EL (cell line): Measurements from ENCODE around the gene DLG2.

Source experiments
- DNase-seq: peaks from one replicate; pipeline ENCODE4 v3.0.0-alpha.2; 2016

Gene DLG2

DNA sequence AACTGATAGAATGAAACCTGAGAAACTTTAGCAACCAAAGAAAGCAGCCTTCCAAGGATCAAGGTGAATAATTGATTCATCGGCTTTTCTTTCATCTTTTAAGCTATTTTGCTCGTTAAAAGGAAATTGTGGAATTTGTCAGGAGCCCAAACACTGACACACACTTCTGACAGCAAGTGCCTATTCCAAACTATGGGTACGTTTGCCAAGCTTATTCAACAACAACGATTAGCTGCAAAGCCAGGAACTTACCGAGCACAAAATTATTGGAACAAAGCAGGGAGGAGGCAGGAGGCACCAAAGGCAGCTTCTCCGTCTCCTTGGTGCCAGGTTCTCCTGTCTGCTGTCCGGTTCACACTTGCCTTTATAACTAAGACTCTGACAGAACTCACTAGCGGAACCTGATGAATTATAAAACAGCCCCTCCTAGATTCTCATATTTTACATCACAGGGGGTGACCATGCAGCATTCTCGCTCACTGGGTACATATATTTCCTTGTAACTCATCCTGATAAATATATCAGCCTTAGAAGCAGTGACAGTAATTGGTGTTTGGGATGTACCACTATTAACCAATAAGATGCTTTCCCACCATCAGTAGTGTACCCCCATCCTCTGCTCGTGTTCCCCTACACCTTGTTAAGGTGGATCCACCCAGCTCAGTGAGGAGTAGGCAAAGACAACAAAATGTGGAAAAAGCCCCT, 1945.1 kb downstream of the DLG2 start:
- no peak for DNase-seq

DNA sequence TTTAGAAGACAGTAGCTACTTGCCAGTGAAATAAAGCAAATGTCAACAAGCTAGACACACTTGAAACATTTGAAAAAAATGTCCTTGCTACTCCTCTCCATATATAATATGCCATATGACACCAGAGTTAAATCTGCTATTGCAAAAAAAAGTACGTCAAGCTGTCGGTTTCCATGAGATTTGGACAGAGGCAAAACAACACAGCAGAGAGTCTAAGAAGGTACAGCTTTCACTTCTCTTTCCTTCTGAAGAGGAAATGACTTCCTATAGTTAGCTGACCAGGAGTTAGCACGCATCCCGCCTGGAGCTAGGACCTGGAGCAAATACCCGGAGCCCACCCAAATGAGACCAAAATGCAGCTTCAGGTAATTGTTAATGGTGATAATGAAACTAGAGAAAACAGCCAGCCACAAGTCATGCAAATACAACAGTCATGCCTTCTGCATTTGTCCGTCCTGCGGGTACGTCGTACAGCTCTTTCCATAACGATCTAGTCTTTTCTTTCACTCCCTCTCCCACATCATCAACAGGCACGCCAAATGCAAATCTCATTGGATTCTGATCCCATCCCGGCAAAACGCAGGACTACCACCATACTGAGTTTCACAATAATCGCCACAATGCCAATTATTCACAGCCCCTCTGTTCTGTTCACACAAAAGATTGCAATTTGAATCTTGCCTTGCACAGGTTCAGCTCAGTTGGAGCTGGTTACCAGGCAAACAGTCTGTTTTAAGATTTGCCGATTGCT, 1945.9 kb downstream of the DLG2 start:
- DNase-seq, result no peak

- no peak for DNase-seq
These were observed 1946.8 kb downstream of the DLG2 start for GRCh38 chr11:83680321-83680720.

DNA sequence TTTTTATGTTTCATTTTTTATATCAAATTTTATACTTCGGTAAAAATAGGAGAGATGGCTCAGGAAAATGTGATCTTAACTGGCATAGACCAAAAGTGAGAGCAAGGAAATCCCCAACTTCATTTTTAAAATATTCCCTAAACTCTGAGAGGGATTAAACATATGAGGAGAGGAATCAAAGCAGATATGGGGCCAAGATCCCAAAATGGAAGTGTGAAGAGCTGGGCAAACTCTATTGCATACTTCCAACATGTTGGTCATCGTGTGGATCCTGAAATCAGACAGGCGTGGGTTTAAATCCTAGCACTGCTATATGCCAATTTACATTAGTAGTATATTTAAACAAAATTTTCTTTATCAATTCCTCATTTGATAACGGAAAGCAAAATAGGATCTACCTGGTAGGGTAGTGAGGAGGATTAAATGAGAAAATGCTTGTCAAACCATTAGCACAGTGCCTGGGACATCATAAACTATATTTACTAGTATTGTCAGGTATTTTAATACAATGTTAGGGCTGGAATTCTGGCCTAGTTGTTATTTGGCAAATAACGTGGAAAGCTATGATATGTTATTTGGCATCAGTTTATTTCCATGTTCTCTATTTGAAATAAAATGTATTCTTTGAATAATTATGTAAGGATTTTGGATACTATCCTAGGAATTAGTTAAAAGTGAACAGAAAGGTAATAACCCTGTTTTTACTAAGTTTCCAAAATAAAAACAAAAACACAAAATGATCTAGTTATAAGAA, 1948.1 kb downstream of the DLG2 start:
- DNase-seq, result no peak

DNA sequence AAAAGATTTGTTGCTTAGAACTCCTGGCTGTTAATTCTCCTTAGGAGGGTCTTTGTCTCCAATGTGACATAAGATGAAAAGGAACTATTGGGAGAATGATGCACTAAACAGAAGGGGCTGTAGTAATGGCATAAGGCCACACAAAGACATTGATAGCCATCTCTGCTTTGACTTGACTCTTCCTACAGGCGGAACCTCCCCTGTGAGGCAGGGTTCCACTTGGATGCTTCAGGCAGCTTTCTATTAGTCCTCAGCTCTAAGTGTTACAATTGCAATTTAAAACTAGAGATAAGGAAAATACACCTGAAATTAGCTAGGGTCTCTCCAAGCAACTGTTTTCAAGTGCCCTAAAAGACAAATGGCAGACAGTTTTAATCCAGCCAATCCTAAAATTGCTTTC, 1949.4 kb downstream of the DLG2 start:
- DNase-seq, result no peak

GRCh38 chr11:83676056-83676601, 1951.0 kb downstream of the DLG2 start:
- no peak for DNase-seq

DNA sequence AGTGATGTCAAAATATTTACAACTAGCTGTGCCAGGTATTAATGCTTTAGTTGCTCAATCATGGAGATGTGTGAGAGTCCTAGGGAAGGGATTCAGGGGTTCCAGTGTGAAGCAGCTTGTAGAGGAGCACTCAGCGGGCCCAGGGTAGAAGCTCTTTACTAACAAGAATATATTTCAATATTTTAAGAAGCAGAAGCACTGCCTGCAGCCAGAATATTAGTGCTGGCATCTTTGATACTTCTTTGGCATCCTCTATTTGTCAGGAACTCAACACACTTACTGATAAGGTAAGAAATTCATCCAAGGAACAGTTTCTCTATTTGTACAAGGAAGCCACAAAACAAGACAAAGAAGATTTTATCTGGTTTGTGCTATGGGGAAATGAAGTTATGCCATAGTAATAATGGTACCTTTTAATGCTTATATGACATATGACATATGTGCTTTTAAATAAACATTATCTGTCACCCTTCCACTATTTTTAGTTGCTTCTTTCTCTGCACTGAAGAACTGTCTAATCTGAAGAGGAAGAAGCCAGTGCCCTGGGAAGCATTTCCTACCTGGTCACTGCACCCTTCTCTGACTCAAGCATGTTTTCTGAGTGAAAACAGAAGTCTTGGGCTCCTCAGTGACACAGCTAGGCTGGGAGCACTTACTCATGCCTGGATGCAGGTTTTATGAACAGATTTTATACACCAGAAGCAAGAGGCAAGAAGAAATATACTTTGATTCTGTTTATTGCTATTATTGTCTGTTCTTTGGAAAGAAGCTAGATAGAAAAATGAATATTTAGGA, 1952.8 kb downstream of the DLG2 start:
- no peak for DNase-seq

DNA sequence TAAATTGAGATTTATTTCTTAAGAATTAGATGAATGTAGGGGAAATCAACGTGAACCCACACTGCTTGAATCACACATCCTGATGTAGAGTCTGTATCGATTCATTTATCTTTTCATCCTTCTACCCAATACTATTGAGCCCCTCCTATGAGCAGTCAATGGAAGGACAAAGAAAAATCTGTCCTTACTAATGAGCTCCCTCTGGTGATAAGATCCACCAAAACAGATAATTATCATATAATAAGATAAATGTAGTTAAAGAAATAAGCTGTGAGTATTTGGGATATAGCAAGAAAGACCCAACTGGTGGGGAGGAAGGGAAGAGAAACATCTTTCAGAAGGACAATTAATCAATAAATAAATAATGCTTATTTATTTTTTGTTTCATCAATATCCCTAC, 1955.9 kb downstream of the DLG2 start:
- DNase-seq, result no peak

DNA sequence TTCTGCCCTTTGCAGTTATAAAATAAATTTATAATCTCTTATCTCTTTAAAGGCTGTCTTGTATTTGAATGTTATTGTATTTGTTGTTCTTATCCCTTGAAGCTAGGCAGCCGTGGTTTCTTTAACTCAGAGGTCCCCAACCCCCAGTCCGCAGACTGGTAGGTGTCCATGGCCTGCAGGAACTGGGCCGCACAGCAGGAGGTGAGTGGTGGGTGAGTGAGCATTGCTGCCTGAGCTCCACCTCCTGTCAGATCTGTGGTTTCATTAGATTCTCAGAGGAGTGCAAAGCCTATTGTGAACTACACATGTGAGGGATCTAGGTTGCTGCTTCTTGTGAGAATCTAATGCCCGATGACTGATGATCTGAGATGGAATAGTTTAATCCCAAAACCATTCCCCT, 1961.0 kb downstream of the DLG2 start:
- no peak for DNase-seq

DNA sequence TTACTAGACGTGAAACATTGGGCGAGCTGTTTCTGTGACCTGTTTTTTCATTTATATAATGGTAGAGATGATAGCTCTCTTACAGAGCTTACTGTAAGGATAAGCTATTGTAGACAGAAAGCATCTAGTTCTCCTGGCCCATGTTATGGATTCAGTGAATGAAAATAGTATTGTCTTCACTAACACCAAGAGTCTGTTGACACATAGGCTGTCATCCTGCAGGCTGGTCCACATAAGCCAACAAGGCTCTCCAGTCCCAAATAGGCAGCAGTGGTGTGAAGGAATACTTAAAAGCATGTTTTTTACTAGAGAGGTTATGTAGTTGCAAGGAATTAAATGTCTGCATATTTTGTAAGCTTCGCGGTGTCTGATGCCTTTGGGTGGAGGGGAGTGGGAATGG, 1963.2 kb downstream of the DLG2 start:
- no peak for DNase-seq

DNA sequence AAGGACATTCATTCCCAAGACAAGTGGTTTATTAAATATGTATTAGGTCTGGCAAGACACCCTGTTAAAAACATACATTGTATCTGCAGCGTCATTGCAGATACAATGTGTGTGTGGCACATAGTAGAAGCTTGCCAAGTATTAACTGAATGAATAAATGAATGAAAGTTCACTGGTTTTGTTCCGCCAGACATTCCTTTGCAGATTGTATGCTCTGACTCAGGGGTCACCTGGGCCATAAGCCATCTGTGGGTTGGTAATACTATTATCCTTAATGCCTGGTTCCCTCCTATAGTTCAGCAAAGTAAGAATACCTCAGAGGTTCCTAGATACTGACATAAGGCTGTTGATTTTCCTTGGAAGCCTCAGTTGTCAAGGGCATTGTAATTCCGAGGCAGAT, 1963.7 kb downstream of the DLG2 start:
- no peak for DNase-seq

DNA sequence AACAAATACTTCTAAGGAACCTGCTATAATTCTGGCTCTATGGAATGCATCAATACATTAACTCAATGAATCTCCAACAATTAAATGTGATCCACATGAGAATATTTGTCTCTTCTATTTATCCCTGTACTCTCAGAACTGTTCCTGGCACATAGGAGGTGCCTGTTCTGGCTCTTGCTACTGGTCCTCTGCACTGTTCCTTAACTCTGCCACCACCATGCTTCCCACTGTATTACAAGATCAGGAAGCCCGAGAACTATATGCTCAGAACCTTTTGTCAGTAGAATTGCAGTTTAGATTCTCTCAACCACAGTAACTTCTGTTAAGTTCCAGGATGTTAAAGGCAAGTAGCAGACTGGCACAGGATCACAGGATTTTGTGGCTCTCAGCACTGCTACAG, 1964.7 kb downstream of the DLG2 start:
- DNase-seq, result no peak

GRCh38 chr11:83661491-83662350, 1965.4 kb downstream of the DLG2 start:
- no peak for DNase-seq

- no peak for DNase-seq
These were observed 1967.7 kb downstream of the DLG2 start for GRCh38 chr11:83659466-83659865.

DNA sequence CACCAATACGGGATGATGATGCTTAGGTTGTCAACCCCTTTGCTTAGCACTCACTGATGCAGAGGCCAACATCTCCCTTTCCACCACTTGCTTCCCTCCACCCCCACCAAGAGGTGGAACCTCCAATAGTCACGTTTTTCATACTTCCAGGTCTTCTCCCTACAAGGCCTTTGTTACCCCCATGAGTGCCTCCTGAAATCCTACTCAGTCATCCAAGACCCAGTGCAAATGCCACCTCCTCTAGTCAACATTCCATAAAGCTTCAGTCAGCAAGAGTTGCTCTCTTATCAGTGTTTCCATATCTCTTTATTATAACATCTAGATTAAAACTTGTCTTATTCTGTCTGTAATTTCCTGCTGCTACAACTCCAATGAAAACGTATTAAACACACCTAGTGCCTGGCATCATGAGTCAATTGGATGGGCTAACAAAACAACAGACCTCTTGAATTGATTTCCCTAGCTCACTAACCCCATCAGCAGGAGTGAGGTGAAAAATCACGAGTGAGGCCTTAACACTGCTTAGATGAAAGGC, 1970.3 kb downstream of the DLG2 start:
- DNase-seq, result no peak

- no peak for DNase-seq
These were observed 1971.2 kb downstream of the DLG2 start for GRCh38 chr11:83655976-83656375.

DNA sequence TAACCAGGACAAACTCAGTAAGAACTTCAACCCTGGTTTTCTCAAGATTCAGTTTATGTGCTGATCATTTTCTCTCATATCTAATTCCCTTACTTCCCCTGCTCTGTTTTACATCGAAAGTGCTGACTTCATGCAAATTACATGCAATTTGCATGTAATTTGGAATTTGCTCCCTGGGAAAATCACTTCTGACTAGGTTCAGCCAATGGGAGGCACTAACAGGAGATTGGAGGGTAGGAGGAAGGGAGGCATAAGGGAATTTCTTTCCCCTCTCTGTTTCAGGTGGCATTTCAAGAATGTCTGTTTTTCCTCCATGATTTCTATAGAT, 1977.7 kb downstream of the DLG2 start:
- no peak for DNase-seq

DNA sequence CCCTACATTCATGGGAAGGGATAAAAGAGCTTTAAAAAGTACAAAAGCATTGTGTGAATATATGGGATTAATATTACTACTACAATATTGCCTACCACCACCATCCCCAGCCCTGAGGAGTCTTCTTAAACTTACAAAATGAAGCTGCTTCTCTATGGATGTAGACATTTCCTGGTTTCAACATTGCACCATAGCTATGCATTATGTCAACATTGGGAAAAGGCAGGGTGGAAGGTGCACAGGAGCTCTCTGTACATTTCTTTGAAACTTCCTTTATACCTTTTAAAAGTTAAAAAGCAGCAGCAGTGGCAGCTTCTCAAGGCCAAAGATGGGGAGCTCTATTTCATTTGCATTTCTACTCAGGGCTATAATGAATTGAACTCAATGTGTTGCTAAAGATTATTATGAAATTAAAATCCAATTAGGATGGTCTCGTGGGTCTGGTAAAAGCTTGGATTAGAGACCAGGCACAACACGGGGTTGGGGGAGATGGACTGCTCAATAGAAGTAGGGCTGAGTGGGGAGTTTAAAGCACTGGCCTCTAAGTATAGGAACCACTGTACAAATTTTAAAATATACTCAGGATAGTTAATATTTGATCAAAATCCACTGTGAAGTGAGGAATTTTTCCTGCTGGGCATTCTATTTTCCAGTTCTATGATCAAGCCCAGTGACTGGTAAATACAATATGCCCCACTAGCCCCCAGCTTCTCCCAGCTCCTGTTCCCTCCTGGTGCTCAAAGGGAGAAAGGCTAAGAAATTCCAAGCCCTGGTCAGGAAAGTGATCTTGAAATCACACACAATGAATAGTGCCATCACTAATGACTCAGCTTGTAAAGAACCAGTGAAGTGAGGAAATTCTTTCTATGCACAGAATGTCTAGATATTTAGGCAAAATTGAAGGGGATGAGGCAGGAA, 1978.3 kb downstream of the DLG2 start:
- DNase-seq, result no peak

DNA sequence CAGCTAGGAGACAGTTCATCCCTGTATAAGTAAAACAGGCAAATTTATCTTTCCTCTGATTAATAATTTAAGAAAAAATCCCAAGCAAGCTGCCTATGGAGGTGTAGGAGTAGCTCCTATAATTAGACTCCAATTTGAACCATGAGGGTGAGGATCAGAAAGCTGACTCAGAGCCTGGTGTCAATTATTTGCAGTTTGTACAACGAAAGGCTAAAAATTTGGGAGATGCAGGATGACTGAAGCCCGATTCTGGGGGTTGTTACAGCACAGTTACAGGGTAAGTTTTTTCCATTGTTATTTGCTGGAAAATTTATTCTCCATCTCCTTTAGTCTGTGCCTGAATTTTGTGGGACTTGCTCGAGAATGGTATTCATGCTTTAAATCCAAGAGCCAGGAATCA, 1981.6 kb downstream of the DLG2 start:
- DNase-seq, result no peak

- DNase-seq, result no peak
These were observed 1984.0 kb downstream of the DLG2 start for GRCh38 chr11:83643115-83643514.

GRCh38 chr11:83642500-83642899, 1984.6 kb downstream of the DLG2 start:
- no peak for DNase-seq
